Measurements from ENCODE around the gene CCL26.
"Not testable (repeated sequence)": the region's sequence is repeated elsewhere in the genome, so short reads cannot be mapped to it uniquely, and the experiment has no call there.

CCL26 gene, protein sequence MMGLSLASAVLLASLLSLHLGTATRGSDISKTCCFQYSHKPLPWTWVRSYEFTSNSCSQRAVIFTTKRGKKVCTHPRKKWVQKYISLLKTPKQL

DNA sequence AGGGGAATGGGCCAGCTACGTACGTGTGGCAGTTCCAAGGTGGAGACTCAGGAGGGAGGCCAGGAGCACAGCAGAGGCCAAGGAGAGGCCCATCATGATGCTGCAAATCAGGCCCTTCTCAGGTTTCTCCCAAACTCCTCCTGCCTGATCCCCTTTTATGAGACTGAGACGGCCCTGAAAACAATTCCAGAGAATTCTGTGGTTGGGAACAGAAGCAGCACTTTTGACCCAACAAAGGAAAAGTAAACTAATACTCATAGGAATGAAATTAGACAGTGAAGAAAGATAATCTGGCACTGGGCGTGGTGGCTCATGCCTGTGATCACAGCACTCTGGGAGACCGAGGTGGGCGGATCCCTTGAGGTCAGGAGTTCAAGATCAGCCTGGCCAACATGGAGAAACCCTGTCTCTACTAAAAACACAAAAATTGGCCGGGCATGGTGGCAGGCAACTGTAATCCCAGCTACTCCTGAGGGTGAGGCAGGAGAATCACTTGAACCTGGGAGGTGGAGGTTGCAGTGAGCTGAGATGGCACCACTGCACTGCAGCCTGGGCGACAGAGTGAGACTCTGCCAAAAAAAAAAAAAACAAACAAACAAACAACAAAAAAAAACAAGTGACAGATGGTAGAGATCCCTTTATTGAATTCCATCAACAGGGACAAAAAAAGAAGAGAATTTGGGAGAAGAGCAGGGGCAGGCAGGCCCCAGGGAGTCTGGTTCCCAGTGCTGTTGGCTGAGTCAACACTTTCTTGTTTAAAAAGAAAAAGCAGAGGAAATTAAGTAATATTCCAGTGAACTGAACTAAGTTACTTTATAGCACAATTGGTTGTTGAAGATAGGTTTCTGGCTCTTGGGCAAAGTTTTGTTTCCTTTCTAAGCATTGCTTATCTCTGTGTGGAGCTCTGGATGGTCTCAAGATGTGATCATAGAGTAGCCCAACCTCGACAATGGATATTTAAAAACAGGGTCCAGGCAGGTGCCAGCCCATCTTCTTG is at the start of gene CCL26:
TSS of gene CCL26 (minus strand) at position 131 of the 997 bp plus-strand sequence. CDS start at position 96, 35 bp downstream.
- DNase-seq = no peak

DNA sequence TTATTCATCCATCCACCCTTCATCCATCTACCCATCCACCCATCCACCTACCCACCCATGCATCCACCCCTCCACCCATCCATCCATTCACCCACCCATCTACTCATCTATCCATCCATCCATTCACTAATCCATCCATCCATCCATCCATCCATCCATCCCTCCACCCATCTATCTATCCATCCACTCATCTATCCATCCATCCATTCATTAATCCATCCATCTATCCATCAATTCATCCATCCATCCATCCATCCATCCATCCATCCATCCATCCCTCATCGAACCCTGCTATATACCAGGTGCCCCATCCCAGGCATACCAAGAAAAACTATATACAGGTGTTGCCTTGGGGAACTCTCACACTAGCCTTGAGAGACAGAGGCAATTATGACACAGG is 48.7 kb upstream of the CCL26 start:
- DNase-seq = no peak

DNA sequence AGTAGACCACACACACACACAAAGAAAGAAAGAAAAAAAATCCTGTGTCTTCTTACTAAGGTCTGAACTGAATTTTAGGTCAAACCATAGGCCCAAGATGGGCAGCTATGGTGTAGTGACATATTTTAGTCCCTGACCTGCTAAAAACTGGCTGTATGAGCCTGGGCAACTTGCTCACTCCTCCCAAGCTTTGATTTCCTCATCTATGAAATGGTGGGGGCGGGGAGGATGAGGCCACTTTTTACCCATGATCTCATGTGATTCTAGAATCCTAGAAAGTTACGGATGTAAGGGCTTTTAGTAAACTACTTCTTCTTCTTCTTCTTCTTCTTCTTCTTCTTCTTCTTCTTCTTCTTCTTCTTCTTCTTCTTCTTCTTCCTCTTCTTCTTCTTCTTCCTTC is 47.7 kb upstream of the CCL26 start:
- no peak for DNase-seq

DNA sequence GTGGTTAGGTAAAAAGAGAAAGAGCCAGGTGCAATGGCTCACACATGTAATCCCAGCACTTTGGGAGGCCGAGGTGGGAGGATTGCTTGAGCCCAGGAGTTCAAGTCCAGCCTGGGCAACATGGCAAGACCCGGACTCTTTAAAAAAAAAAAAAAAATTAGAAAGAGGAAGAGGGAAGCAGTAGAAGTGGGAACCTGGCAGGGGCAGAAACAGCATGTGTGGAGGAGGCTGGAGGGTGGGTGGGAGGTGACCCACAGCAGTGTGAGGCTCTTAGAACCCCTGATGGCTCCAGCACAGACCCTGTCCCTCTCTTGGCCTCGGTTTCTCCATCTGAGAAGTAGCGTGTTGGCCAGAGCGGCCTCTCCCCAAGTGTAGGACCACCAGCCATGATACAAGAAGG is 46.5 kb upstream of the CCL26 start:
- DNase-seq = no peak

DNA sequence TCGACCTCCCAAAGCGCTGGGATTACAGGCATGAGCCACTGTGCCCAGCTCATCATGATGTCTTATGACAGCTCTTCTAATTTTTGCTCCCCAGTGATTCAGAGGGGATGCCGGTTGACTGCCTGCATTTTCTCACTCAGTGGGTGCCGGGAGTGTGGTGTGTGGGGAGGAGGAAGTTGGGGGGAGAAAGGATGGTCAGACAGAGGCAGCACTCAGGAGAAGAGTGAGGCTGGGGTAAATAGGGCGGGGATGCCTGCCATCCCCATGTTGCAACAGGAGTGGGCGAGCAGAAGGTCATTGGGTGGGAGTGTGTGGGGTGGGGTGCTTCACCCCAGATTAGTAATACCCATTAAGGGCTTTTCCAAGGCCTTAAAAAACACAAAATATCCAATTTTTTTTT is 45.1 kb upstream of the CCL26 start:
- DNase-seq = no peak

DNA sequence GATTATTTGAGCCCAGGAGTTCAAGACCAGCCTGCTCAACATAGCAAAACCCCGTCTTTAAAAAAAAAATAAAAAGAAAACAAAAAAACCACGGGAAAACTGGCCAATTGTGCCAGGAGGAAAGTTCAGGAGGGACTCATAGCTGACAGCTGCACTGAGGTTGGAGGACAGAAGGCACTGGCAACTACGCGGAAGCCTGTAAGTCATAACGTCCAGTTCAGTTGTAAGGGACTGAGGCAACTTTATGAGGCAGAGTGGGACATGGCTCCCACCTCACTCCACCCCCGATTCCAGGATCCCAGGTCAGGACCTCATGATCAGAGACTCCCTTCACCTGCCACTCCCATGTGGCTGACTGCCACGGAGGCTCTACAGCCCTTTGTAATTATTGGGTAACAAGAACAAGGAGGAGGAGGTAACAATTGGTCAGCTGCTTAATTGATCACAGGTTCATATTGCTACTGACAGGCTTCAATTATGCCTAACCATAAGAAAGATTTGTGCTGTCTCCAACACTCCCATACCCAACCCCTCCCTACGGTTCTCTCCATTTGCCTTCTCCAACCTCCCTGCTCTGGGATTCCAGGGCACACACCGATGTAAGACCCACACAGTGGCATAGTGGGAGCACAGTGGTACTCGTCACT is 43.5 kb upstream of the CCL26 start:
- no peak for DNase-seq

DNA sequence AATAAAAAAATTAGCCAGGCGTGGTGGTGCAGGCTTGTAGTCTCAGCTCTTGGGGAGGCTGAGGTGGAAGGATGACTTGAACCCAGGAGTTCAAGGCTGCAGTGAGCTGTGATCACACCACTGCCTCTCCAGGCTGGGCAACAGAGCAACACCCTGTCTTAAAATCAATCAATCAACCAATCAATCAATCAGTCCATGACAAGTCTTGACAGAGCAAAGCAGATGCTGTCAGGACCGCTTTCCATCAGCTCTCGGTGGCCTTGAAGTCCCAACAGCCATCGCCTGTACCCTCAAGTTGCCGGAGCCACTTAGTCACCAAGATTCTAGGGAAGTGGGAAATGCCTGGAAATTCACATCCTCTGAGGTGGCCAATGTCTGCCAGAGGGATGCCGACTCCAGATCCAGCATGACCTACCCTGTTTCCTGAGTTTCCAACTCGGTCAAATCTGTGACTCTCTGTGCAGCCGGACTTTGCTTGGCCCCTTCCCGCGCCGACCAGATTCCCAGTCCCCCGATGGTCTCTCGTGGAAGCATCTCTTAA is 42.5 kb upstream of the CCL26 start:
- no peak for DNase-seq

DNA sequence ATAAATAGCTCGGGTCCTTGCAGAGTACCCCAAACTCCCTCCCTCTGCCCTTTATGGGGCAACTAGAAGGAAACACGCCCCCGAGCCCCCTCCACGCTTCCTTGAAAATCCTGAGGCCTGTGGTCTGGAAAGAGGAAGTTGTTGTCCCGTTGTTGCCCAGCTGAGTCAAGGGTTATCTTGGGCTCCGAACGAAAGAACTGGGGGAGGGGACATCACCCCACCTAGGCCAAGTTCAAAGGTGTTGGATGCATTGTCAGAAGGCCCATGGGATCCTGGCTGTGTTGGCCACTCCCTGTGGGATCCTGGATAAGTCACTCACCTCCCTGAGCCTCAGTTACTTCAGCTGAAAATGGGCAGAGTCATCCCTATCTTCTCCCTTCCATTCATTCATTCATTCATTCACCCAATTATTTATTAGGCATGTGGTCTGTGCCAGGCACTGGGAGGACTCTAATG is 41.8 kb upstream of the CCL26 start, which contains the start of gene CCL24:
TSS of gene CCL24 (minus strand) at position 26 of the 456 bp plus-strand sequence. CDS start 91 bp downstream, outside the sequence.
- no peak for DNase-seq

DNA sequence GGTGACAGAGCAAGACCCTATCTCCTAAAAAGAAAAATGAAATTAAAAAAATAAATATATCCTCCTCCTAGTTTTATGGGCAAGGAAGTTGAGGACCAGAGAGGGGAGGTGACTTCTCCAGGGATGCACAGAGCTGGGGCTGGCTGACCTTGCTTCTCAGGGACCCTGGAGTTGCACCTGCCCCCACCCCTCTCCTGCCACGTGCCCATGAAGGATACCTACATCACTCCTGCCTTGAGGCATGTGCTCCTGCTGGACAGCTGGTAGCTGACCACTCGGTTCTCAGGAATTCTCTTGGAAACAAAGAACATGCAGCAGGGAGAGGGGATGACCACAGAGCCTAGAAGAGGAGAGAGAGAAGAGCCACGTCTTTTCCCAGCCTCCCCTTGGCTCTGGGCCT is 41.1 kb upstream of the CCL26 start:
- DNase-seq = no peak

DNA sequence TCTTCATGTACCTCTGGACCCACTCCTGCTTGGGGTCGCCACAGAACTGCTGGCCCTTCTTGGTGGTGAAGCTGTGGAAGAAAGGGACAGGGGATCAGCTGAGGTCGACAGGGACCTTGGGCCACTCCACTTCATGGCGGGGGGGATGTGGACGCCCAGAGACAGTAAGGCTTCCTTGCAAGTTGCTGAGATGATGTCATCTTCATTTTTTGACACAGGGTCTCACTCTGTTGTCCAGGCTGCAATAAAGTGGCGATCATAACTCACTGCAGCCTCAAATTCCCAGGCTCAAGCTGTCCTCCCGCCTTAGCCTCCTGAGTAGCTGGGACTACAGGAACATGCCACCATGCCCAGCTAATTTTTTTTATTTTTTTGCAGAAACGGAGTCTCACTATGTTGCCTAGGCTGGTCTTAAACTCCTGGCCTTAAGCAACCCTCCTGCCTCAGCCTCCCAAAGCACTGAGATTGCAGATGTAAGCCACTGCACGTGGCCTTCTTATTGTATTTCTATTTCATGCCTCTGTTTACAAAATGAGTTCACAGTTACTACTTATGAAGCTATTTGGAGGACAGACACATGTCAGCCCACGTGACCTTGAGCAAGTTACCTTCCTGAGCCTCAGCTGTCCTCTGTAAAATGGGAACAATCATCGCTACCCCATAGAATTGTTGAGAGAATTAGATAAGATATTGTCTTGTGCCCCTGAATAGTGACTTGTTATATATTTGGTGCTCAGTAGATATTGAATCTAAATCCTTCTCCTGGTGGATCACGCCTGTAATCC is 40.1 kb upstream of the CCL26 start:
- no peak for DNase-seq

DNA sequence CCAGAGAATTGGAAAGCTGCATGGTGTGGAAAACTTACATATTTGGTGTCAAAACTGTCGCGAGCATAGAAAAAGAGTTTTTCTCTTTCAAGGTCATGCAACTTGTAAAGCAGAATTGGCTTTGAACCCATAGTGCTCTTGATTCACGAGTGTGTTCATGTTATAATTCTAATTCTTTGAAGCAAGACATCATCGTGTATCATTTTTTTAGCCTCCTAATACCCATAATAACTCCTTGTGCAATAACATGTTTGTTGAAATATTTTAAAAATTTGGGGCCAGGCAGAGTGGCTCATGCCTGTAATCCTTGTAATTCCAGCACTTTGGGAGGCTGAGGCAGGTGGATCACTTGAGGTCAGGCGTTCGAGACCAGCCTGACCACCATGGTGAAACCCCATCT is 37.4 kb upstream of the CCL26 start:
- no peak for DNase-seq

DNA sequence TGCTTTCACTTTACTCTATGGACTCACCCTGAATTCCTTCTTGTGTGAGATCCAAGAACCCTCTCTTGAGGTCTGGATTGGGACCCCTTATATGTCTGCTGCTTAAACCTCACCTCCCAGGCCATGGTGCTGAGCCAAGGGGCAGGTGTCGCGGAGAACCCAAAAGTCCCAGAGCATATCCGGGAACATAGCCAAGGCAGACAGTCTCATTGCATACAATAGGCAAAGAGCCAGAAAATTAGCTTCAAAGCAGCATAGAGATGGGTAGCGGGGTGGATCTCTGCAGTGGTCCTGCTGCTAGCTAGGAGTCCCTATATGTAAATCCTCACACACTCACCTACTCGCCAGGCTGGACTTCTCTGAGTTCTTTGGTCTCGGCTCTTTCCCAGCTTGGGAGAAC is 36.1 kb upstream of the CCL26 start:
- no peak for DNase-seq

DNA sequence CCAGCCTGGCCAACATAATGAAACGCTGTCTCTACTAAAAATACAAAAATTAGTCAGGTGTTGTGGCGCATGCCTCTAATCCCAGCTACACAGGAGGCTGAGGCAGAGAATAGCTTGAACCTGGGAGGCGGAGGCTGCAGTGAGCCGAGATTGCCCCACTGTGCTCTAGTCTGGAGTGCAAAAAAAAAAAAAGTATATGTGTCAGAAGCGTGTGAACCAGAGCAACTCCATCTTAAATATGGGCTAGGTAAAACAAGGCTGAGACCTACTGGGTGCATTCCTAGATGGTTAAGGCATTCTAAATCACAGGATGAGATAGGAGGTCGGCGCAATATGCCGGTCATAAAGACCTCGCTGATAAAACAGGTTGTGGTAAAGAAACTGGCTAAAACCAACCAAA is 35.4 kb upstream of the CCL26 start:
- DNase-seq = no peak

DNA sequence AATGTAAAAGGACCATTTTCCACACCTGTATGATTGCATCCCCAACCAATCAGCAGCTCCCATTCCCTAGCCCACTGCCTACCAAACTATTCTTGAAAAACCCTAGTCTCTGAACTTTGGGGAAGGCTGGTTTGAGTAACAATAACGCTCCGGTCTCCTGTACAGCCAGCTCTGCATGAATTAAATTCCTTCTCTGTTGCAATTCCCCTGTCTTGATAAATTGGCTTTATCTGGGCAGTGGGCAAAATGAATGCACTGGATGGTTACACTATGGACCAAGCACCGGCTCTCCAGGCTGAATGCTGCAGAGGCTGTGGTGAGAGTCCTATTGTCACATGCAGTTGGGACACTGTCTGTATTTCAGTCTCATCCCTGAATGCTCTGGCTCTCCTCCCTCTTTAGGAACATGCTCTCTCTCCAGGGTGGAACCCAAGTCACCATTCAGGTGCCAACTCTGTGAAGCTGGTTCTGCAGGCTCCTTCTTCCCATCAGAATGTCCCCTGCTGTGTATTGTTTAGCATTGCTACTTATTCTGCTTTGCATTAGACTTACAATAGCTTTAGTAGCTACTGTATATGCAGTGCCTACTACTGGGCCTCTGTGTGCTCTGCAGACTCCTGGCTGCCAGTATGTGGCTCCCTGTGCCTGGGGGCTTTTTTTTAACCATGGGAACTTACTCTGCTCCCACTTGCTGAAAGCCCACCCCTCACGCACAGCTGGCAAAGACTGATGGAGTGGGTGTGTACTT is 34.7 kb upstream of the CCL26 start:
- no peak for DNase-seq

DNA sequence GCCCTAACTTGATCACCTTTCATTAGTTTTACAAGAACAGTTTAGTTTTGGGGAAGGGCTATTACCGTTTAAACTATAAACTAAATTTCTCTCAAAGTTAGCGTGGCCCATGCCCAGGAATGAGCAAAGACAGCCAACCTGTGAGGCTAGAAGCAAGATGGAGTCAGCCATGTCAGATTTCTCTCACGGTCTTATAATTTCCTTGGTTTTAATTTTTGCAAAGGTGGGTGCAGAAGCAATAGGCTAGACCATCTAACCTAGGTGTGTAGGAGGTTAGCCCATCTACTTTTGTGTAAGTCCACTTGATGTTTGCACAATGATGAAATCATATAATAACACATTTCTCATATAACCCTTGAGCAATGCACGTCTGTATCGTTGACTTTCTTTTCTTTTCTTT is 32.7 kb upstream of the CCL26 start:
- DNase-seq = no peak

DNA sequence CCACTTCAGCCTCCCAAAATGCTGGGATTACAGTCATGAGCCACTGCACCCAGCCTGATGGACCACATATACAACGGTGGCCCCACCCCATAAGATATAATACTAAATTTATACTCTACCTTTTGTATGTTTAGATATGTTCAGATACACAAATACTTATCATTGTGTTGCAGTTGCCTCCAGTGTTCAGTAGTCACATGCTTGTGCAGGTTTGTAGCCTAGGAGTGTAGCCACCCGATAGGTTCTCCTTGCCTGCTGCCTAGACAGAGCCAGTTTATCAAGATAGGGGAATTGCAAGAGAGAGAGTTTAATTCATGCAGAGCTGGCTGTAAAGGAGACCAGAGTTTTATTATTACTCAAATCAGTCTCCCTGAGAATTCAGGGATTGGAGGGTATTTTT is 32.0 kb upstream of the CCL26 start:
- no peak for DNase-seq

DNA sequence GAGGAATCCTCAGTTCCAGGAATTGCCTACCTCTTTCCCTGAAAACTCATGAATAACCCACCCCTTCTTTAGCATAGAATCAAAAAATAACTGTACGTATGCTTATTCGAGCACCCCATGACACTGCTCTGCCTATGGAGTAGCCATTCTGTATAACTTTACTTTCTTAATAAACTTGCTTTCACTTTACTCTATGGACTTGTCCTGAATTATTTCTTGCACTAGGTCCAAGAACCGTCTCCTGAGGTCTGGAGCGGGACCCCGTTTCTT is 30.5 kb upstream of the CCL26 start:
- no peak for DNase-seq

DNA sequence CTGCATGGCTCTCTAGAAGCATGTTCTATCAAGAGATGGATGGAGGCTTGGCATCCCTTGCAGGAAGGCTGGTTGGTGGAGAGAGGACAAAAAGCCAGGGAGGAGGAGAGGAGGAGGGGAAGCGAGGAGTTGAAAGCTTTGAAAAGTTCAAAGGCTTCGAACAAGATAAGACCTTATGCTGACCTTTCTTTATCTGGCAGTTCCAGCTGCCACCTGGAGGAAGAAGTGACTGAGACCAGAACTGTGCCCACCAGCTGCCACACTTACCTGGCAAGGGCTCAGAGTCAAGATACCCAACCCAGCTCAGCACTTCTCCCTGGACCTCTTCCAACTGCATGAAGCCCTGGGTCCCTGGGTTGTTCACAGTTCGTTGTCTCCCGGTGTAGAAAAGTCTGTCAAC is 26.8 kb upstream of the CCL26 start:
- DNase-seq = no peak

DNA sequence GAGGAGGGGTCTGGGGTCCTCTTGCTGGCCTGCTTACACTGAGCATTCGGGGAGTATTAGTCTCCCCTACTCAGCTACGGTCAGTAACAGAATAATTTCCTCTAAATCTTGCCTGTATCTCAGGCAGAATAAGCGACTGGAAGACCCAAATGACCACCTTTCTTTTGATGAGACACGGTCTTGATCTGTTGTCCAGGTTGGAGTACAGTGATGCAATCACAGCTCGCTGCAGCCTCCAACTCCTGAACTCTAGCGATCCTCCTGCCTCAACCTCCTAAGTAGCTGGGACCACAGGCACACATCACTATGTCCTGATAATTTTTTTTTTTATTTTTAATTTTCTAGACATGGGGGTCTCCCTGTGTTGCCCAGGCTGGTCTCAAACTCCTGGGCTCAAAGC is 24.4 kb upstream of the CCL26 start:
- no peak for DNase-seq

DNA sequence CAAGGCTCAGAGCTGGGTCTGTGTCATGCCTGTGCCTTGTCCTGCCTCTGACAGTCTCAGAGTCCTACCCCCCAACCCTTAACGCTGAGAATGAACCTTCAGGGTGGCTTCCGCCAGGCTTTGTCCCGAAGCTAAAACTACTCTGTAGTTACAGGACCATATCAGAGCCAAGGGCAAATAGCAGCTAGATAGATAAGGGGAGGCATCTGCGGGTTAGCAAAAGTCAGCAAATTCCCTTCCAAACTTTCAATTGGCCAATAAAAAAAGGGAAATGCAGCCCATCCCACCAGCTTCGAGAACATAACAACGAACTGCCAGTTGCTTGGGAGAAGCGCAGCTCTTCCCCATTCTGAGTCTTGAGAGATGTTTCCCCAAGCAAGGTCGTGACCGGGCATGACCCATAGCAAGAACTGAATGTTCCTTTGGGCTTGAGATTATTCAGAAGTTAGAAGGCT is 23.8 kb upstream of the CCL26 start:
- no peak for DNase-seq

DNA sequence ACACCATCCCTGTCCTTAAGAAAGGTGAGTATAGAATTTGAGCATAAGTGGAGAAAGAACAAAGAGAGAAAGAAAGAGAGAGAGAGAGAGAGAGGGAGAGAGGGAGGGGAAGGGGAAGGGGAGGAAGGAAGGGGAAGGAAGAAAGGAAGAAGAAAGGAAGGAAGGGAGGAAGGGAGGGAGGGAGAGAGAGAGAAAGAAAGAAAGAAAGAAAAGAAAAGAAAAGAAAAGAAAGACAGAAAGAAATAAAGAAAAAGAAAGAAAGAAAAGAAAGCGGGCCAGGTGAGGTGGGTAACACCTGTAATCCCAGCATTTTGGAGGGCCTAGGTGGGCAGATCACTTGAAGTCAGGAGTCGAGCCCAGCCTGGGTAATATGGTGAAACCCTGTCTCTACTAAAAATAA is 21.7 kb upstream of the CCL26 start:
- no peak for DNase-seq

DNA sequence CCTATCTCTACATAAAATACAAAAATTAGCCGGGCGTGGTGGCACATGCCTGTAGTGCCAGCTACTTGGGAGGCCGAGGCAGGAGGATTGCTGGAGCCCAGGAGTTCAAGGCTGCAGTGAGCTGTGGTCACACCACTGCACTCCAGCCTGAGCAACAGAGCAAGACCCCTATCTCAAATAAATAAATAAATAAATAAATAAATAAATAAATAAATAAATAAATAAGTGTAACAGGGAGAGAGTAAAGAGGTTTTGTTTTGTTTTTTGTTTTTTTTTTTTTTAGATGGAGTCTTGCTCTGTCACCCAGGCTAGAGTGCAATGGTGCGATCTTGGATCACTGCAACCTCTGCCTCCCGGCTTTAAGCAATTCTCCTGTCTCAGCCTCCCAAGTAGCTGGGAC is 20.6 kb upstream of the CCL26 start:
- DNase-seq = not testable (repeated sequence)

All from activated T-cell treated with anti-CD3 and anti-CD28 coated beads, Interleukin-2, amount 50 U/mL, for 1 hour (primary cell).